B cell (primary cell): Measurements from ENCODE around the gene CENPB. TPM values are rescaled to one million over a fixed set of nuclear protein-coding genes. Genes with fewer than 3 reads are reported as not detected.

Experiments used
- ATAC-seq: fragments of 200-7000 bp; cut with Tn5 transposase; one replicate; pipeline ENCODE4 v1.10.0; 2021; ENCODE audit warnings: low read depth, mild to moderate bottlenecking, moderate number of reproducible peaks, moderate library complexity
- CTCF ChIA-PET: fragments of 350-600 bp; sonication (Branson Sonifier 250); formaldehyde crosslinking; loops from one replicate; lab custom pipeline; 2021; ENCODE audit warnings: antibody characterized with exemption, inconsistent platforms; lab: Charles Lee
- POLR2A ChIA-PET: fragments of 350-600 bp; sonication (Branson Sonifier 250); formaldehyde crosslinking; loops from one replicate; lab custom pipeline; 2021; ENCODE audit warnings: antibody characterized with exemption; lab: Charles Lee
- DNase-seq: peaks from one replicate; pipeline ENCODE4 v3.0.0; 2013
- H2AFZ ChIP-seq: 2 replicates; pipeline ENCODE4 v1.6.1; 2012; ENCODE audit warnings: mild to moderate bottlenecking, low read depth, low read length; ENCODE audit not compliant: insufficient read depth, poor library complexity, severe bottlenecking
- H3K27ac ChIP-seq, 2 donors: 1 replicate in 1 of 2; 2 replicates in 1 of 2; pipeline ENCODE4 v1.5.1; 2012 to 2013; ENCODE audit warnings: low read length in 2 of 2, mild to moderate bottlenecking in 2 of 2, moderate library complexity in 1 of 2
- H3K27me3 ChIP-seq, 4 experiments: fragments of 200-600 bp in 1 of 4; sonication (generic) in 1 of 4; replicated peaks in 1 of 4; 1 replicate in 2 of 4; 2 replicates in 2 of 4; pipeline versions ENCODE4 v1.6.1 to v1.7.0; 2013 to 2016; ENCODE audit warnings: low read length in 3 of 4, mild to moderate bottlenecking in 2 of 4, mixed read lengths in 1 of 4, moderate library complexity in 1 of 4; ENCODE audit not compliant: insufficient read depth in 4 of 4, control insufficient read depth in 3 of 4; ENCODE audit errors: control extremely low read depth in 1 of 4
- H3K36me3 ChIP-seq, 2 experiments: replicated peaks in 1 of 2; 1 replicate in 1 of 2; 2 replicates in 1 of 2; pipeline versions ENCODE4 v1.6.1 to v1.7.1; 2013; ENCODE audit warnings: low read length in 1 of 2; ENCODE audit not compliant: insufficient read depth in 2 of 2, control insufficient read depth in 1 of 2; ENCODE audit errors: control extremely low read depth in 1 of 2, extremely low read depth in 1 of 2
- H3K4me1 ChIP-seq, 2 donors: fragments of 200-600 bp in 1 of 2; sonication (generic) in 1 of 2; 1 replicate in 1 of 2; 2 replicates in 1 of 2; pipeline versions ENCODE4 v1.5.1 to v1.6.1; 2013 to 2017; ENCODE audit warnings: low read length in 2 of 2; ENCODE audit not compliant: control insufficient read depth in 2 of 2, insufficient read depth in 2 of 2
- H3K4me2 ChIP-seq: replicated peaks from 2 replicates; pipeline ENCODE3; 2012; ENCODE audit warnings: mild to moderate bottlenecking, low read depth, low read length; ENCODE audit not compliant: poor library complexity, severe bottlenecking
- H3K4me3 ChIP-seq, 5 experiments: fragments of 200-600 bp in 1 of 5; sonication (generic) in 1 of 5; 1 replicate in 3 of 5; 2 replicates in 2 of 5; pipeline versions ENCODE4 v1.5.1 to v1.7.0; 2011 to 2016; ENCODE audit warnings: low read length in 4 of 5, mild to moderate bottlenecking in 4 of 5, low read depth in 2 of 5, control low read depth in 1 of 5, moderate library complexity in 1 of 5; ENCODE audit not compliant: insufficient read depth in 1 of 5; ENCODE audit errors: control extremely low read depth in 1 of 5, extremely low read depth in 1 of 5
- H3K79me2 ChIP-seq: fragments of 200-600 bp; sonication (generic); one replicate; pipeline ENCODE4 v1.6.0; 2016; ENCODE audit warnings: low read length; ENCODE audit not compliant: control insufficient read depth, insufficient read depth
- H3K9ac ChIP-seq: fragments of 200-600 bp; sonication (generic); 2 replicates; pipeline ENCODE4 v1.6.1; 2017; ENCODE audit warnings: mild to moderate bottlenecking, low read length, moderate library complexity
- H3K9me3 ChIP-seq, 3 donors: one replicate each; pipeline versions ENCODE4 v1.6.1 to v1.7.1; 2013; ENCODE audit warnings: low read length in 2 of 3; ENCODE audit not compliant: control insufficient read depth in 2 of 3, insufficient read depth in 1 of 3; ENCODE audit errors: control extremely low read depth in 1 of 3
- H4K20me1 ChIP-seq: 2 replicates; pipeline ENCODE4 v1.6.0; 2012; ENCODE audit warnings: mild to moderate bottlenecking, low read length; ENCODE audit not compliant: insufficient read depth, control insufficient read depth, poor library complexity, severe bottlenecking
- H3K27ac Mint-ChIP-seq: one replicate; pipeline ENCODE4 v1.8.0; 2021; ENCODE audit warnings: mixed read lengths
- H3K27me3 Mint-ChIP-seq: one replicate; pipeline ENCODE4 v1.8.0; 2021; ENCODE audit warnings: mixed read lengths
- H3K4me1 Mint-ChIP-seq: one replicate; pipeline ENCODE4 v1.8.0; 2021; ENCODE audit warnings: mixed read lengths
- H3K4me3 Mint-ChIP-seq: one replicate; pipeline ENCODE4 v1.8.0; 2021; ENCODE audit warnings: mixed read lengths
- H3K9me3 Mint-ChIP-seq: one replicate; pipeline ENCODE4 v1.8.0; 2022; ENCODE audit warnings: mixed read lengths; ENCODE audit not compliant: insufficient read depth
- EZH2 ChIP-seq: IDR thresholded peaks from 2 replicates; pipeline ENCODE4 v1.6.1; 2012; ENCODE audit warnings: borderline replicate concordance, low read depth, mild to moderate bottlenecking, moderate library complexity, low read length; ENCODE audit not compliant: insufficient read depth, poor library complexity, severe bottlenecking
- WGBS: methylation state at CpG from one replicate; pipeline ENCODE4 v1.1.5; 2013; ENCODE audit warnings: missing lambda C conversion rate; ENCODE audit not compliant: insufficient coverage; 5-methylcytosine and 5-hydroxymethylcytosine counted together
- intact Hi-C: fragments of 100-400 bp; cut with micrococcal nuclease; formaldehyde crosslinking; loops from one replicate; pipeline ENCODE4 v1.10.0; 2022
- polyA plus RNA-seq: library from polyadenylated mRNA; depleted of rRNA; stranded (reverse); fragments of >200 nt; gene quantifications from 2 replicates; pipeline ENCODE4 v1.2.3, GENCODE V29; 2012
- total RNA-seq, 2 donors: library from RNA; stranded (reverse); fragments of 120-200 nt in 1 of 2; gene quantifications; 1 replicate in 1 of 2; 2 replicates in 1 of 2; pipeline versions ENCODE4 v1.2.3 to v1.2.4, GENCODE V29; 2013 to 2022
- TF ChIP-seq, protein P1 (sequence below): fragments of 200-600 bp; IDR thresholded peaks from one replicate; pipeline ENCODE4 v1.8.0; 2022; ENCODE audit warnings: antibody characterized with exemption, mild to moderate bottlenecking

Gene CENPB
- total and polyA plus RNA-seq, 2 donors (not counting 1 experiment from before 2014, with no cell fraction given) = 13.3 to 46.4 TPM

DNA sequence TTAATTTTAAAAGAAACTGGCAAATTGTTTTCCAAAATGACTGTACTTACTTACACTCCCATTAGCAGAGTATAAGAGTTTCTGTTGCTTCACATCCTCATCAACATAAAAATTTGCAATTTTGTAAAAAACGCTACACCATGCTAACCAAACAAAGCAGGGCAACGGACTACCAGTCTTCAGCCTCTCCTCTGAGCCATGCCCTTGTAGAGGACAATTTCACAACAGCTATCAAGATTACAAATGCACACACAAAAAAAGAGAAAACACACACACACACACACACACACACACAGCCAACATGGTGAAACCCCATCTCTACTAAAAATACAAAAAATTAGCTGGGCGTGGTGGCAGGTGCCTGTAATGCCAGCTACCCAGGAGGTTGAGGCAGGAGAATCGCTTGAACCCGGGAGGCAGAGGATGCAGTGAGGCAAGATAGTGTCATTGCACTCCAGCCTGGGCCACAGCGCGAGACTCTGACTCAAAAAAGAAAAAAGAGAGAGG lies 14.9 kb downstream of the CENPB start:
- Histone ChIP-seq H3K4me3 (no peak overlapping the region), H3K9ac (no peak overlapping the region), H3K27me3 (no peaks in the 10 kb centered on the region), H3K4me1 (peaks cover 10 to 23% of the 10 kb centered on the region in 2 donors), H3K4me2 (no peak overlapping the region), H3K9me3 (peaks cover 0 to 2% (median 0%) of the 10 kb centered on the region in 3 donors), H3K36me3 (no peaks in the 10 kb centered on the region), H3K27ac (no peak overlapping the region), H3K79me2 (peaks cover 7% of the 10 kb centered on the region), H2AFZ (no peak overlapping the region), H4K20me1 (no peaks in the 10 kb centered on the region)
- intact Hi-C loops = no loop called here
- TF ChIP-seq, protein P1, sequence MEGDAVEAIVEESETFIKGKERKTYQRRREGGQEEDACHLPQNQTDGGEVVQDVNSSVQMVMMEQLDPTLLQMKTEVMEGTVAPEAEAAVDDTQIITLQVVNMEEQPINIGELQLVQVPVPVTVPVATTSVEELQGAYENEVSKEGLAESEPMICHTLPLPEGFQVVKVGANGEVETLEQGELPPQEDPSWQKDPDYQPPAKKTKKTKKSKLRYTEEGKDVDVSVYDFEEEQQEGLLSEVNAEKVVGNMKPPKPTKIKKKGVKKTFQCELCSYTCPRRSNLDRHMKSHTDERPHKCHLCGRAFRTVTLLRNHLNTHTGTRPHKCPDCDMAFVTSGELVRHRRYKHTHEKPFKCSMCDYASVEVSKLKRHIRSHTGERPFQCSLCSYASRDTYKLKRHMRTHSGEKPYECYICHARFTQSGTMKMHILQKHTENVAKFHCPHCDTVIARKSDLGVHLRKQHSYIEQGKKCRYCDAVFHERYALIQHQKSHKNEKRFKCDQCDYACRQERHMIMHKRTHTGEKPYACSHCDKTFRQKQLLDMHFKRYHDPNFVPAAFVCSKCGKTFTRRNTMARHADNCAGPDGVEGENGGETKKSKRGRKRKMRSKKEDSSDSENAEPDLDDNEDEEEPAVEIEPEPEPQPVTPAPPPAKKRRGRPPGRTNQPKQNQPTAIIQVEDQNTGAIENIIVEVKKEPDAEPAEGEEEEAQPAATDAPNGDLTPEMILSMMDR = no peak
- no peak for TF ChIP-seq EZH2
- H3K27me3 Mint-ChIP-seq = no peaks in the 10 kb centered on the region
- H3K4me3 Mint-ChIP-seq = no peak overlapping the region
- POLR2A ChIA-PET = interaction anchor here (0.6 kb wide), 1 partner anchor 70 kb away, joined by 5 read pairs; no protein-coding TSS in a partner anchor
- H3K4me1 Mint-ChIP-seq = peaks cover 14% of the 10 kb centered on the region
- H3K27ac Mint-ChIP-seq = no peak overlapping the region
- no CpG with 5 or more reads among the region's 7 CpGs for WGBS
- DNase-seq (no peak), ATAC-seq (no peak)
- no peaks in the 10 kb centered on the region for H3K9me3 Mint-ChIP-seq
- CTCF ChIA-PET = no interaction called here
